HG03520 (cell line): Measurements from ENCODE around the gene JCHAIN.
"Not testable (repeated sequence)": the region's sequence is repeated elsewhere in the genome, so short reads cannot be mapped to it uniquely, and the experiment has no call there.

Experiments used
- ATAC-seq: cut with Tn5 transposase; IDR thresholded peaks from one replicate; pipeline ENCODE4 v1.9.1; 2021; ENCODE audit warnings: mild to moderate bottlenecking, moderate library complexity; ENCODE audit not compliant: unreplicated experiment

The JCHAIN gene

GRCh38 chr4:70666369-70666768, at the start of gene JCHAIN:
TSS of gene JCHAIN (minus strand) at chr4:70666508. CDS start at chr4:70666490, 18 bp downstream.
- ATAC-seq: peak; percentile 40

GRCh38 chr4:70715097-70715496, 48.8 kb upstream of the JCHAIN start:
- ATAC-seq: no peak

- peak; percentile 18 for ATAC-seq
Measured at GRCh38 chr4:70714079-70714887, 48.0 kb upstream of the JCHAIN start.

GRCh38 chr4:70713453-70714078, 47.3 kb upstream of the JCHAIN start:
- peak; percentile 32 for ATAC-seq

- ATAC-seq: no peak
Measured at GRCh38 chr4:70712604-70713452, 46.5 kb upstream of the JCHAIN start.

GRCh38 chr4:70712150-70712549, 45.8 kb upstream of the JCHAIN start:
- no peak for ATAC-seq

- ATAC-seq: no peak
Measured at GRCh38 chr4:70711599-70711998, 45.3 kb upstream of the JCHAIN start.

- ATAC-seq: no peak
Measured at GRCh38 chr4:70709611-70710205, 43.4 kb upstream of the JCHAIN start.

- ATAC-seq: no peak
Measured at GRCh38 chr4:70706516-70706915, 40.2 kb upstream of the JCHAIN start.

GRCh38 chr4:70706044-70706461, 39.7 kb upstream of the JCHAIN start:
- ATAC-seq: no peak

GRCh38 chr4:70705183-70706043, 39.1 kb upstream of the JCHAIN start:
- ATAC-seq: peak; percentile 57

- no peak for ATAC-seq
Measured at GRCh38 chr4:70704931-70705182, 38.5 kb upstream of the JCHAIN start.

GRCh38 chr4:70704215-70704930, 38.1 kb upstream of the JCHAIN start:
- peak; percentile 55 for ATAC-seq

- ATAC-seq: no peak
Measured at GRCh38 chr4:70703619-70704214, 37.4 kb upstream of the JCHAIN start.

- ATAC-seq: not testable (repeated sequence)
Measured at GRCh38 chr4:70702592-70702991, 36.3 kb upstream of the JCHAIN start.

- no peak for ATAC-seq
Measured at GRCh38 chr4:70701271-70701670, 35.0 kb upstream of the JCHAIN start.

GRCh38 chr4:70700712-70701111, 34.4 kb upstream of the JCHAIN start:
- ATAC-seq: no peak

GRCh38 chr4:70698435-70698834, 32.1 kb upstream of the JCHAIN start:
- ATAC-seq: not testable (repeated sequence)

GRCh38 chr4:70694633-70695032, 28.3 kb upstream of the JCHAIN start:
- ATAC-seq: not testable (repeated sequence)
